K562 (cell line): ENCODE data around the gene POLR1C. TPM values are rescaled to one million over a fixed set of nuclear protein-coding genes. Genes with fewer than 3 reads are reported as not detected.

Experiments
- ATAC-seq: fragments of 200-7000 bp; cut with Tn5 transposase; 3 replicates; pipeline ENCODE4 v1.9.1; 2020; ENCODE audit warnings: moderate library complexity
- BruUV-seq: library from RNA; stranded (reverse); fragments of 400-500 nt; replicated peaks from 2 replicates; lab custom pipeline; 2021; lab: Mats Ljungman, UMichigan
- CTCF ChIA-PET: fragments of 300-600 bp; formaldehyde crosslinking; extraction: SDS; loops from one replicate; lab custom pipeline; 2021; ENCODE audit warnings: low intra/inter-chr PET ratio; lab: Yijun Ruan, JAX
- POLR2A ChIA-PET: fragments of 300-600, 350-650 bp; sonication (Branson Sonifier 250); formaldehyde crosslinking; extraction: SDS; loops from one replicate; lab custom pipeline; 2021; ENCODE audit warnings: antibody characterized with exemption, inconsistent platforms; lab: Yijun Ruan, JAX
- DNase-seq, 4 experiments: peaks; one replicate each; pipeline versions ENCODE4 v3.0.0 to v3.0.0-alpha.2; 2011 to 2018; ENCODE audit warnings: low spot score in 3 of 4, mixed read lengths in 3 of 4; ENCODE audit errors: extremely low read depth in 1 of 4
- FAIRE-seq: peaks from 2 replicates; lab custom pipeline; 2011; peaks lifted over from hg19 to GRCh38; lab: Jason Lieb, UNC
- H2AFZ ChIP-seq: 2 replicates; pipeline ENCODE4 v1.6.0; 2011; ENCODE audit warnings: low read depth, low read length, control low read depth, inconsistent platforms
- H3K27ac ChIP-seq: fragments of 200-600 bp; 3 replicates; pipeline ENCODE4 v1.8.0; 2011; ENCODE audit warnings: low read depth, mild to moderate bottlenecking, control low read depth, inconsistent platforms, low read length, moderate library complexity, mixed read lengths; ENCODE audit errors: extremely low read depth
- H3K27me3 ChIP-seq, 2 experiments: fragments of 300-600 bp in 1 of 2; 2 replicates in 1 of 2; 3 replicates in 1 of 2; pipeline versions ENCODE4 v1.6.0 to v1.8.0; 2011; ENCODE audit warnings: inconsistent platforms in 2 of 2, low read length in 2 of 2, mild to moderate bottlenecking in 1 of 2, mixed read lengths in 1 of 2, moderate library complexity in 1 of 2; ENCODE audit not compliant: control insufficient read depth in 2 of 2, insufficient read depth in 2 of 2
- H3K36me3 ChIP-seq: fragments of 300-600 bp; 3 replicates; pipeline ENCODE4 v1.8.0; 2011; ENCODE audit warnings: mild to moderate bottlenecking, low read length, inconsistent platforms; ENCODE audit not compliant: control insufficient read depth, insufficient read depth
- H3K4me1 ChIP-seq, 2 experiments: fragments of 200-600 bp in 1 of 2; replicated peaks in 1 of 2; 2 replicates in 1 of 2; 3 replicates in 1 of 2; pipeline versions ENCODE4 v1.5.1 to v1.8.0; 2011; ENCODE audit warnings: inconsistent platforms in 2 of 2, low read length in 2 of 2, mild to moderate bottlenecking in 1 of 2, mixed read lengths in 1 of 2, moderate library complexity in 1 of 2; ENCODE audit not compliant: control insufficient read depth in 2 of 2, insufficient read depth in 2 of 2
- H3K4me2 ChIP-seq: 2 replicates; pipeline ENCODE4 v1.6.1; 2011; ENCODE audit warnings: low read length, control low read depth, inconsistent platforms, mixed read lengths; ENCODE audit not compliant: insufficient read depth
- H3K4me3 ChIP-seq: fragments of 200-600 bp; sonication (generic), shearing (Covaris generic); 2 replicates; pipeline ENCODE4 v1.5.1; 2016; ENCODE audit warnings: control low read depth, inconsistent platforms
- H3K79me2 ChIP-seq: fragments of 200-600 bp; 3 replicates; pipeline ENCODE4 v1.8.0; 2011; ENCODE audit warnings: low read length, inconsistent platforms; ENCODE audit not compliant: control insufficient read depth, insufficient read depth
- H3K9ac ChIP-seq, 2 experiments: 2 replicates each; pipeline versions ENCODE4 v1.6.0 to v1.6.1; 2011; ENCODE audit warnings: low read depth in 2 of 2, low read length in 2 of 2, control low read depth in 1 of 2, inconsistent platforms in 1 of 2, mild to moderate bottlenecking in 1 of 2, mixed read lengths in 1 of 2; ENCODE audit not compliant: insufficient read depth in 1 of 2
- H3K9me1 ChIP-seq: one replicate; pipeline ENCODE4 v1.6.0; 2011; ENCODE audit warnings: inconsistent platforms, mild to moderate bottlenecking, low read length, moderate library complexity; ENCODE audit not compliant: control insufficient read depth, insufficient read depth
- H3K9me3 ChIP-seq: replicated peaks from 2 replicates; pipeline ENCODE4 v1.5.1; 2011; ENCODE audit warnings: low read depth, low read length, inconsistent platforms; ENCODE audit not compliant: control insufficient read depth, insufficient read depth
- H4K20me1 ChIP-seq: replicated peaks from 2 replicates; pipeline ENCODE4 v1.6.1; 2011; ENCODE audit warnings: low read length, inconsistent platforms, mixed read lengths; ENCODE audit not compliant: control insufficient read depth, insufficient read depth
- DLX4 ChIP-seq: fragments of 250-450 bp; sonication (Bioruptor Pico); IDR thresholded peaks from 2 replicates; pipeline ENCODE4 v1.6.1; 2021; ENCODE audit warnings: mild to moderate bottlenecking
- HMG20B ChIP-seq: fragments of 250-450 bp; sonication (Bioruptor Pico); IDR thresholded peaks from 2 replicates; pipeline ENCODE4 v1.5.0; 2021; ENCODE audit warnings: mild to moderate bottlenecking
- PKNOX1 ChIP-seq: fragments of 450-650 bp; IDR thresholded peaks from 2 replicates; pipeline ENCODE4 v1.6.1; 2016
- TAF1 ChIP-seq: IDR thresholded peaks from 2 replicates; pipeline ENCODE4 v1.6.1; 2011; ENCODE audit warnings: mild to moderate bottlenecking, low read length, moderate library complexity; ENCODE audit not compliant: insufficient read depth, control insufficient read depth, severe bottlenecking; ENCODE audit errors: extremely low read depth
- TCF3 ChIP-seq: sonication (generic); formaldehyde crosslinking; IDR thresholded peaks from 2 replicates; pipeline ENCODE4 v1.4.0; 2020; ENCODE audit warnings: mild to moderate bottlenecking, missing genetic modification reagents
- ZBTB40 ChIP-seq, 2 experiments: fragments of 450-650 bp in 1 of 2; sonication (generic) in 1 of 2; formaldehyde crosslinking in 1 of 2; IDR thresholded peaks; 2 replicates each; pipeline versions ENCODE4 v1.7.1 to v1.9.0; 2016 to 2022; ENCODE audit warnings: inconsistent platforms in 1 of 2, mild to moderate bottlenecking in 1 of 2, missing genetic modification reagents in 1 of 2
- ZNF23 ChIP-seq: fragments of 250-450 bp; sonication (Bioruptor Pico); IDR thresholded peaks from 2 replicates; pipeline ENCODE4 v1.4.0; 2020; ENCODE audit warnings: mild to moderate bottlenecking
- ZNF263 ChIP-seq: sonication (generic); formaldehyde crosslinking; IDR thresholded peaks from 2 replicates; pipeline ENCODE4 v1.8.0; 2022; ENCODE audit warnings: mild to moderate bottlenecking, missing genetic modification reagents, borderline replicate concordance
- ZNF740 ChIP-seq, 3 experiments: fragments of 200-800 bp in 1 of 3; sonication (Bioruptor generic) in 1 of 3; sonication (generic) in 1 of 3; formaldehyde crosslinking in 1 of 3; IDR thresholded peaks; 2 replicates each; pipeline versions ENCODE4 v1.6.1 to v1.8.0; 2016 to 2022; ENCODE audit warnings: mild to moderate bottlenecking in 2 of 3, missing compliant biosample characterization in 2 of 3, missing genetic modification characterization in 2 of 3, missing genetic modification reagents in 1 of 3
- WGBS: fragments of 100-300 bp; shearing (Covaris generic); methylation state at CpG from one replicate; pipeline ENCODE4 v1.1.6; 2016; ENCODE audit warnings: low coverage, mixed read lengths; ENCODE audit not compliant: insufficient coverage; ENCODE audit errors: missing lambda C conversion rate; 5-methylcytosine and 5-hydroxymethylcytosine counted together
- in situ Hi-C: fragments of 300-500 bp; cut with MboI; formaldehyde crosslinking; loops from 4 replicates; pipeline ENCODE4 v1.15.0; 2018; ENCODE audit warnings: inconsistent platforms, mixed read lengths
- intact Hi-C: fragments of 100-400 bp; cut with micrococcal nuclease; formaldehyde crosslinking; loops from 2 replicates; pipeline ENCODE4 v1.14.2; 2022
- polyA plus RNA-seq, 8 experiments: library from polyadenylated mRNA; depleted of rRNA in 4 of 8; stranded (reverse) in 5 of 8; unstranded in 3 of 8; fragments of >200 nt; fragmentation: Nextera tagmentation in 2 of 8; fragmentation: Illumina TruSeq in 1 of 8; extraction: Ambion mirVana in 2 of 8; extraction: Trizol in 1 of 8; gene quantifications; 2 replicates each; pipeline versions ENCODE4 v1.2.1 to v1.2.3, GENCODE V29; 2011 to 2014; ENCODE audit warnings: inconsistent platforms in 1 of 8, missing spikeins in 1 of 8
- total RNA-seq, 7 experiments: library from RNA; depleted of rRNA in 6 of 7; stranded (reverse); fragments of >200 nt in 6 of 7; fragmentation: Illumina TruSeq in 2 of 7; extraction: Trizol in 2 of 7; gene quantifications; 2 replicates each; pipeline versions ENCODE4 v1.2.1 to v1.2.3, GENCODE V29; 2011 to 2021; ENCODE audit warnings: low replicate concordance in 1 of 7

POLR1C gene
- total and polyA plus RNA-seq, 9 of the 15 experiments (the other 6 are each of a cell fraction or from before 2014, with no cell fraction given) = 83.5 to 429 (median 120) TPM

- in situ Hi-C loops (no loop called here), intact Hi-C loops (no loop called here)
- Histone ChIP-seq H3K27ac (peak overlapping the region; percentile 67), H3K9me3 (no peaks in the 10 kb centered on the region), H3K27me3 (no peaks in the 10 kb centered on the region), H4K20me1 (peaks cover 10% of the 10 kb centered on the region; the same call in 1 of the 2 replicates), H3K36me3 (peaks cover 82% of the 10 kb centered on the region), H3K4me1 (peaks cover 13 to 19% of the 10 kb centered on the region in 2 experiments; a peak in 4 of 5 replicates), H3K9ac (peak overlapping the region; percentile 95 to 99), H3K4me2 (peak overlapping the region; percentile 99), H3K79me2 (peaks cover 57% of the 10 kb centered on the region), H3K9me1 (no peaks in the 10 kb centered on the region), H2AFZ (no peak overlapping the region), H3K4me3 (peak overlapping the region; percentile 80)
- ATAC-seq (no peak), DNase-seq (no peak), FAIRE-seq (no peak)
- WGBS = 65% methylated on average over 9 of the region's 9 CpGs
- ChIA-PET POLR2A (interaction anchor here (0.6 to 7.1 kb wide), 6 partner anchors 9 to 216 kb away, joined by 3 to 89 read pairs (median 9); partner anchors contain the start of gene GTPBP2), CTCF (no interaction called here)
- BruUV-seq = no TSS peak
- TF ChIP-seq TCF3 = no peak
- no peak for TF ChIP-seq TAF1
- TF ChIP-seq ZNF23 (CRISPR knock-in tag) = no peak
- peak; percentile 86 for TF ChIP-seq PKNOX1
- TF ChIP-seq HMG20B (CRISPR knock-in tag) = no peak
- no peak for TF ChIP-seq DLX4
- TF ChIP-seq ZNF263 = 0 out of 2 replicates have a peak, but pooled peaks have one; percentile 6
- TF ChIP-seq ZNF740 (CRISPR knock-in tag; IDR thresholded peaks at IDR 0.05) = peak; percentile 45; the same call in 1 of the 2 replicates
- no peak for TF ChIP-seq ZNF740 (tag; IDR thresholded peaks at IDR 0.05)
- TF ChIP-seq ZBTB40 (IDR thresholded peaks at IDR 0.05) = no peak
- TF ChIP-seq ZBTB40 (CRISPR knock-in tag; IDR thresholded peaks at IDR 0.05) = 0 out of 2 replicates have a peak, but pooled peaks have one; percentile 2
Measured at GRCh38 chr6:43515808-43516207, 1.1 kb upstream of the POLR1C start.
